Fibroblast of skin of left quadriceps (primary cell): ENCODE measurements around the gene PLOD1.

ENCODE experiments used
- DNase-seq, 2 experiments: peaks; one replicate each; pipeline ENCODE4 v3.0.0-alpha.2; 2013; ENCODE audit warnings: low read depth in 2 of 2

Gene PLOD1

DNA sequence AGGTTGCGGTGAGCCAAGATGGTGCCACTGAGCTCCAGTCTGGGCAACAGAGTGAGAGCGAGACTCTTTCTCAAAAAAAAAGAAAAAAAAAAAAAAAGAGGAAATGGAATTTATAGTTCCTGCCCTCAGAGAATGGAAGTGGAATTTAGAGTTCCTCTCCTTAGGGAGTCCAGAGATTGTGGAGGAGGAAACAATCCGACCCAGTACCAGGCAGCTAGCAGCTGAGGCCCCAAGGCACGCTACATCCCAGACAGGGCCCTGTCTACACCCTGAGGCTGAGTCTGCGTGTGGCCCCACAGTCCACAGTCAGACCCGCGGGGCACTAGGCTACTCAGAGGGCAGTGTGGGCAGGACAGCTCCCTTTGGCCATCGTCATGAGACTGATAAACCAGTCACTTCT lies 43.8 kb downstream of the PLOD1 start:
- DNase-seq: no peak

DNA sequence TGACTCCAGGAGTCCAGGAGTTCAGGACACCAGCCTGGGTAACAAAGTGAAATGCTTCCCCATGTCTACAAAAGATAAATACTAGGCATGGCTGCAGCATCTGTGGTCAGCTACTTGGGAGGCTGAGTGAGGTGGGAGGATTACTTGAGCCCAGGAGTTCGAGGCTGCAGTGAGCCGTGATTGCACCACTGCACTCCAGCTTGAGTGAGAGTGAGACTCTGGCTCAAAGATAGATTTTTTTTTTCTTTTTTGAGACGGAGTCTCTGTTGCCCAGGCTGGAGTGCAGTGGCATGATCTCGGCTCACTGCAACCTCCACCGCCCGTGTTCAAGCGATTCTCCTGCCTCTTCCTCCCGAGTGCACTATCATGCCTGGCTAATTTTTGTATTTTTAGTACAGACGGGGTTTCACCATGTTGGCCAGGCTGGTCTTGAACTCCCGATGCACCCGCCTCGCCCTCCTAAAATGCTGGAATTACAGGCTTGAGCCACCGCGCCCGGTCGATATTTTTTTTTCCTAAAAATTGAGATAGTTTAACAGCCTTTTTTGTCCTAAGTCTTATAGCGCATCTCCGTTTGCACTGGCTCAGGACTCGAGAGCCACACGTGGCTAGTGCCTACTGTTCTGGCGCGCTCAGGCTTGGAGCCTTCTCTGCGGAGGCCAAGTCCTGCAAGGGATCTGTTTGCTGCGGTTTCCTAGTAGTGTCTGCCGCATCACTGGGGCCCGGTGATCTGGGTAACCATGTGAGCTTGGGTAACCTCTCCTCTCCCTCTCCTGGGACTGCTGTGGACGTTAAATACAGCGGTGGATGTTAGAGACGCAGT lies 44.7 kb downstream of the PLOD1 start:
- no peak for DNase-seq

DNA sequence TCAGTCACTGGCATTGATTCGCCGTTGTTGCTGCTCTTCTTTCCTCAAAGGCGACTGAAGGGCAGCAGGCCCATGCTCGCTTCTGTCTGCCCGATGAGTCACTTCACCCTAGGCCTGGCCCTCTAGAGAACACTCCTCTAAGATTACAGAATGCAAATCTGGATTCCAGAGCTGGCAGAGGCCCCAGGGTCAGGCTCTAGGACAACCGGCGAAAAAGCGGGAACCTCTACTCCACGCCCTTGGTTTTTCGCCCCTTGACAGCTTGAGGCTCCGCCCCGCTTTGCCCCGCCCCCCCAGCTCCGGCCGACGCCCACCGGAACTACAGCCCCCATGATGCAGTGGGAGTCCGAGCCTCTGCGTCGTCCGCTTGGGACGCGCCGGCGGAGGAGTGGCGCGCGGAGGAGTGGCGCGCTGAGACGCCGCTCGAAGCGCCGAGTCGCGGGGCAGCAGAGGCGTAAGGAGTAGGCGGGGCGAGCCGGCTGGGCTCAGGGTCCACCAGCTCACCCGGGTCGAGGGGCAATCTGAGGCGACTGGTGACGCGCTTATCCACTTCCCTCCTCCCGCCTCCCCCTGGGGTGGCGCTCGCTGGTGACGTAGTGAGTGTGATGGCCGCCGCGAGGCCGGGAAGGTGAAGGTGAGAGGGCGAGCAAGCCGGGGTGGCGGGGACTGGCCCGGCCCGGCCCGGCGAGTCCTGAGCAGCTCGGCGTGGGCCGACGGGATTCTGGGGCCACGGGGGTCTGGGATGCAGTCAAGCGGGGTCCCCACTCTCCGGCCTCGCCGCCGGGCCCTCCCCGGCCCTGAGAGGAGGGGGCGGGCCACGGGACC lies 45.5 kb downstream of the PLOD1 start, which contains the start of gene MFN2:
Gene MFN2, plus strand, starts transcription at position 594 of the 825 bp plus-strand sequence. CDS start 8,725 bp downstream, outside the sequence.
- DNase-seq: peak; percentile 93

DNA sequence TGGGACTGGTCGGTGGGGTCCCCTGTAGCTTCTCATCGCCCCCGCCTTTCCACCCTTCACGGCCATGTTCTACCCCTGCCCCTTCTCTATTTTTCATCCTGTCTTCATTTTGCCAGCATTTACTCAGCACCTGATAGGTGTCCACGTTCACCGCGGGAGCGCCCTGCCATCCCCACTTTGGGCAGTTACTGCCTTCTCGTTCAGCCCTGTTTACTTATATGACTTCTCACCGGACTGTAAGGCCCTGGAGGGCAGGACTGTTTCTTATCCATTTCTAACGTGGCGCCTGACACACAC lies 46.1 kb downstream of the PLOD1 start:
- no peak for DNase-seq

DNA sequence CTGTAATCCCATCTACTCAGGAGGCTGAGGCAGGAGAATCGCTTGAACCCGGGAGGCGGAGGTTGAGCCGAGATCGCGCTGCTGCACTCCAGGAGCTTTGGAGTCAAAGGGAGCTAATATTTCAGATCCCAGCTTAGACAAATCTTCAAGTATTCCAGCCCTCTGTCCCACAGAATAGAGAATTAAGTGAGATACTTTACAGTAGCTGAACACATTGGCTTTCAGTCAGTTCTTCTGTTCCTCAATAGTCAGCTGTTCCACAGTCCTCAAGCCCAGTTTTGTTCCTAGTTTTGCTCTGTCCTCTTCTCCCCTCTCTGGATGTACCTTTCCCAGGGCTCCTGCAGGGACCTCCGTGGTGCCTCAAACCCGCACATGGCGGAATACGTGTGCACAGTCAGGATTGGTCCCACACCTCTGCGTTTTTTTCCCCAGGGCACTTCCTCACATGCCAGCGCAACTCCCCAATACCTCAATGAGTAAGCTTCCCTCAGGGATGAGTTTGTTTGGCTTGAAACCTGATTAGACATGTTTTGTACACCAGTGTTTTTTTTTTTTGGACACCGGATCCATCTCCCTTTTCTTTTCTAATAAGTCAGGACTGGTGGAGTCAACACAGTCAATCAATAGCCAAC lies 47.0 kb downstream of the PLOD1 start:
- no peak for DNase-seq

DNA sequence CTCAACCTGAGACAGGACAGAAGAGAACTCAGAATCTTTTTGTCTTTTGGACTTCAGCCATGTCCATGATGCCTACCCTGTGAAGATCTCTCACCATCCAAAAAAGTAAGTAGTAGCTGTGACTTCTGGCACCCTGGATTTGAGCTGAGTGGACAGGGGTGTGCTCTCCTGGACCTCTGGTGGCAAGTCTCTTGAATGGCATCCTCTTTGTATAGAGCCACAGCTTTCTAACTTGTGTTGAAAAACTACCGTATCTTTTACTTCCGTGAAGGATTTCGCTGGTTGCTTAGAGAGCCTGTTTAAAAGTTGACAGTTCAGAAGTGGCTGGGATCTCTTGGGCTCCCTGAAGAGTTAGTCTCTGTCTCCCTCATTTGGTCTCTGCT lies 47.5 kb downstream of the PLOD1 start:
- DNase-seq: no peak

DNA sequence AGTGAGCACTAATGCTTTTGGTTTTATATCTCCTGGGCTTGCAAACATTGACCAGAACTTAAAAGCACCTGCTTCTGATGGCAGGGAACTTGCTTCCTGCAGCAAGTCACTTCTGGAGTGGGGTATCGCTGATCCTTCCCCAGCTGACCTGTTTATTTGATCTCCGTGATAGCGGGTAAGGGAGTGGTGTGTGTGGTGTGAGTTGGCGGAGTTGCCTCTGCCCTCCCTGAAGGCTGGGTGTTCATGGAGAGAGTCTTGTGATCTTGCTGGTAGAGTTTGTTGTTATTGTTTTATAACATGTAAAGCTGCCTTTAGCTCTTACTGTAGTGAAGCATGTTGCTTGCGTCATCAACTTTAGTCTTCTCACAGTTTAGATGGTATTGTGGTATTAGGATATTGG lies 49.6 kb downstream of the PLOD1 start:
- DNase-seq: no peak

DNA sequence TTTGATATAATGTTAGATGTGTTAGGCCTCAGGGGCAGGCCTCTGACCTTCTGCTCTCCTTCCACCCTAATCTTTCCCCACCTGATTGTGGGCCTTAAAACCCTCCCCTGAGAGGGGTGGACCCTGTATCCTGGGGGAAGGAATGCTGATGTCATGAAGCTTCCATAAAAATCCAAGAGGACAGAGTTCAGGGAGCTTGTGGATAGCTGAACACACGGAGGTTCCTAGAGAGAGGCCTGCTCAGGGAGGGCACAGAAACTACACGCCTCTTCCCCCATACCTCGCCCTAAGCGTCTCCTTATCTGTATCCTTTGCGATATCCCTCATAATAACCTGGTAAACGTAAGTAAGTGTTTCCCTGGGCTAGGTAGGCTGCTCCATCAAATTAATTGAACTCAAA lies 50.1 kb downstream of the PLOD1 start:
- DNase-seq: no peak

DNA sequence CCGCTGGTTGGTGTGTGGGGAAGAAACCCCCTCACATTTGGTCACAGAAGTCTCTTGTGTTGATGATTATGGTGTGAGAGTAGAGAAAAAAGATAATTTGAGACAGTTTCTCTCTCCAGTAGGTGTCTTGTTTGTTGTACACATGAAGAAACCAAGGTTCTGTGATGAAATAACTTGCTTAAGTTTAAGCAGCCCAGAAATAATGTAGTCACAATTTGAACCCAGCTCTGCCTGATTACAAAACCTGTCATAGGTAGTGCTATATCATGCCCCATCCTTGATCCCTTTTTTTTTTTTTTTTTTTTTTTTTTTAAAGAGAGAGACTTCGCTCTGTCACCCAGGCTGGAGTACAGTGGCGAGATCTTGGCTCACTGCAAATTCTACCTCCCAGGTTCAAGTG lies 50.7 kb downstream of the PLOD1 start:
- DNase-seq: no peak

DNA sequence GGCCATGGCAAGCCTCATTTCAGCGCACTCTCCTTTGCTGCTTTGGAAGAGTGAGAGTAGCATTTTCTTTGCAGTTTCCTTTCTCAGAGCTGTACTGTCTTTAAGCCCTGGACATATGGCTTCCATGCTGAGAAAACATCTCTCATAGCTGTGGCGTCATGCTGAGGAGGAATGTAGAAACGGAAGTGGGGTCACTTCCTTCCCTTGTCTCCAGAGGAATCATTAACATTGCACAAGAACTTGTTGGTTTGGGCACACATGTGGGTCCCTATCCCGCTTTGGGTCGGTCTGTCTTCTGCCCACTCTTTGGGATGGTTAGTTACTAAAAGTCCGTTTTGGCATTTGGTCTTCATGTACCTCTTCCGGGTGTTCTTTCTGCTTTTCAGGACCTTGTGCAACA lies 51.3 kb downstream of the PLOD1 start:
- peak; percentile 44 to 50 for DNase-seq

DNA sequence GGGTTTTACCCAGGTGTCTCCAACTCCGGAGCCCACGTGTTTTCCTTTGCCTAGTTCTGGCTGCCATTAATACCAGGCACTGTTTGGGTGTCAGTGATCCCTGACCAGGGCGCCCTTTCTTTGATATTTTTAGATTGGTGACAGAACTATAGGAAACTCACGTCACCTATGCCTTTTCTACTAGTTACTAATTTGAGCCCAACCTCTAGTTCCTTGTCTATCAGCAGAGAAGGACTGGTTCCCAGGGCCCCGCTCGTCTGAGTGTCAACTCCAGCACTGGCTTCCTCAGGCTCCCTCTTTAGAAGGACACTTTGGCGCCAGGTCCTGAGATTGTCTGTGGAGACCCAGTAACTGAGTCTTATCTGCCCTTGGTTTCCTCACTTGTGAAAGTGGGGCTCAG lies 55.2 kb downstream of the PLOD1 start:
- no peak for DNase-seq

DNA sequence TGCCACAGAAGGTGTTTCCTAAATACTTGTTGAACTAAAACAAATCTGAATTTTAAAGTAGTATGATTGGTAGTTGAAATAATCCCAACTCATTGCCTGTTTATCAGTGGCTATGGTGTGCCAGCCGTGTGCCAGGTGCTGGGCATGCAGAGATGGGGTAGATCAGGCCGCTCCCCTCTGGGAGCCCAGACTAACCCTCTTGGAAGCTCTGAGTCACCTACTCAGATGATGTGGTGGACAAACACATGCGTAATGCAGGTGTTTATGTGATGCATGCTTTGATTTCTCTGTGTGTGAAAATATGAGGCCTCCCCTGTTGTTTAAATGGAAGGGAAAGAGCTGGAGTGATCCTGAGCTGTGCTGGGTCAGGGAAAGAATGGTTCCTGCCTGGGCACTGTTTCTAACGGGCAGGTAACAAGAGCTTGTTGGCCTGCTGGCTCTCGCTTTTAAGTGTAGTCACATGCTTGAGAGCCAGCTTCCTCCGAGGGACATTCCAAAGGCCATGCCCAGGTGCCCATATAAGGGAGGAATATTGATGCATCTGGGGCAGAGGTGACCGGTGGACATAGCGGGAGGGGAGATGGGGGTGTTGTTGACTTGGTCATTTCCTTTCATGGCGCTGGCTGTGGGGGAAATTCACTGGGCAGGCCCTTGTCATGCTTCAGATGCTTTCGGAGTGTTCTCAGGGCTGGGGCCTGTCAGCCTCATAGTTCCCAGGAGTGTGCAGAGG lies 56.0 kb downstream of the PLOD1 start:
- DNase-seq: no peak

DNA sequence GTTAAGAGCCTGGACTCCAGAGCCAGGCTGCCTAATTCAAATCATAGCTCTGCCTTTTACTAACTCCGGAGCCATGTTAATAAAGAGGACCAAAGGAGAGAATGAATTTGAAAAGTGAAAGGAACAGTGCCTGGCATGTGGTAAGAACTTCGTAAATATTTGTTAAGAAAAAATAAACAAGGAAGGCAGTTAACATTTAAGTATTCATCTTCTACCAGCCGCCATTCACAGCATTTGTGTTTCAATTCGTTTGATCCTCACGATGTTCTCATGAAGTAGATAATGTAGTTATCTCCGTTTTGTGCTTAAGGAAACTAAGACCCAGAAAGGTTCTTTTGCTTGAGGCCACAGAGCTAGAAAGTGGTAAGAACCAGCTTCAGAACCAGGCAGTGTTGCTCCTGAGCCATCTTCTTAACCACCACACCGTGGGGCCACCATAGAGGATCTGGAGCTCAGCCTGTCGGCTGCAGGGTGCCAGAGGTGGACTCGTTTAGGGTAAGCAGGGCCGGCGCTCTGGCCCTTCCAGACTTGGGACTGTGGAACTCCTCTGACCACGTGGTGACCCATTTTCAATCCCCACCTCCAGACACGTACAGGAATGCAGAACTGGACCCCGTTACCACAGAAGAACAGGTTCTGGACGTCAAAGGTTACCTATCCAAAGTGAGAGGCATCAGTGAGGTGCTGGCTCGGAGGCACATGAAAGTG lies 57.6 kb downstream of the PLOD1 start:
- no peak for DNase-seq

DNA sequence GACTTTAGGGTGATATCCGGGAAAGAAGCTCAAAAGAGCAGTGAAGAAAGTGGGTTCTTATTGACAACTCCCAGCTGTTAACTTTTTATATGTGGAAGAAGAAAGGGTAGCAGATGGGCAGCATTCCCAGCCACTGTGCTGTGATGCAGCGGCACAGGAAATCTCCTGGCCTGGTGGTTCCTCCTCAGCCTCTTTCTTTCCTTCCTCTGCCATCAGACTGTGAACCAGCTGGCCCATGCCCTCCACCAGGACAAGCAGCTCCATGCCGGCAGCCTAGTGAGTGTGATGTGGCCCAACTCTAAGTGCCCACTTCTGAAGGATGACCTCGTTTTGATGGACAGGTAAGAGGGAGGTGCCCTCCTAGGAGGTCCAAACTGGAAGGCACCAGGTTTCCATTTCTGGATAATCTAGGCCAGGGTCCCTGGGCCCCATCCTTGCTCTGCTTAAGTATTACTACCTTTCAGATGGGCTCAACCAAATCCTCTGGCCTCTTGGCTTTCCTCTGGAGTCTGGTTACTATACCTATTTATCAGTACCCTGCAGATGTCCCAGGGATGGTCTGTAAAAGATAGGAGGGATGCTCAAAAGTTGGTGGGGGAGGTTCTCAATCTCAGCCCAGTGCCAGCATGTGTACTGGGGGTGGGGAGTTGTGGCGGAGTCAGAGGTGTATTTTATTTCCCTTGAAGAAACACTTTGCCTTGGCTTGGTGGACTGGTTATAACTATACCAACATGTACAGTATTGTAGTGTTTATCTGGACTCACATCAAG lies 62.7 kb downstream of the PLOD1 start:
- DNase-seq: no peak

DNA sequence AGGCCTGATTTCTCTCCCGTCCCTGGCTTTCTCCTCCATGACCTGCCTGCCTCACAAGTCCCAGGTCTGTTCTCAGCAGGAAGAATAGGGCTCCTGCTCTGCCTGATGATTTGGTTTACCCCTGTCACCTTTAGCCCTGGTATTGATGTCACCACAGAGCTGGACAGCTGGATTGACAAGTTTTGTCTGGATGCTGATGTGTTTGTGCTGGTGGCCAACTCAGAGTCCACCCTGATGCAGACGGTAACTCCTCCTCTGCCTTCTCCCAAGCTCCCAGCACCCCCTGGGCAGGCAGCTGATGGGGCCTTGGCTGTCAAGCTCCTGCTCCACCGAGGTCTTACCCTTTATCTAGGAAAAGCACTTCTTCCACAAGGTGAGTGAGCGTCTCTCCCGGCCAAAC lies 64.1 kb downstream of the PLOD1 start:
- no peak for DNase-seq

DNA sequence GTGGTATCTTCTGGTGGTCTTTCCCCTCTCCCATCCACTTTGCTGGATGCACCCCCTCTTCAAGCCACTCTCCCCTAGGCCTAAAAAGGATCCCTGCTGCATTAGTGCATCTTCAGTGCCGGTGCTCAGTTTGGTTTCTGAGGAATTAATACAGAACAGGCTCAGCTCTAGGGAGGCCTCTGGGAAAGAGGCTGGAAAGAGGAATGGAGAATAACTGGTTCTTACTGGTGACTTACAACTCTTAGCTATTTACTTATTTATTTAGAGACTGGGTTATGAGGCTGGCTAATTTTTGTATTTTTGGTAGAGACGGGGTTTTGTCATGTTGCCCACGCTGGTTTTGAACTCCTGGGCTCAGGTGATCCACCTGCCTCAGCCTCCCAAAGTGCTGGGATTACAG lies 64.7 kb downstream of the PLOD1 start:
- no peak for DNase-seq

DNA sequence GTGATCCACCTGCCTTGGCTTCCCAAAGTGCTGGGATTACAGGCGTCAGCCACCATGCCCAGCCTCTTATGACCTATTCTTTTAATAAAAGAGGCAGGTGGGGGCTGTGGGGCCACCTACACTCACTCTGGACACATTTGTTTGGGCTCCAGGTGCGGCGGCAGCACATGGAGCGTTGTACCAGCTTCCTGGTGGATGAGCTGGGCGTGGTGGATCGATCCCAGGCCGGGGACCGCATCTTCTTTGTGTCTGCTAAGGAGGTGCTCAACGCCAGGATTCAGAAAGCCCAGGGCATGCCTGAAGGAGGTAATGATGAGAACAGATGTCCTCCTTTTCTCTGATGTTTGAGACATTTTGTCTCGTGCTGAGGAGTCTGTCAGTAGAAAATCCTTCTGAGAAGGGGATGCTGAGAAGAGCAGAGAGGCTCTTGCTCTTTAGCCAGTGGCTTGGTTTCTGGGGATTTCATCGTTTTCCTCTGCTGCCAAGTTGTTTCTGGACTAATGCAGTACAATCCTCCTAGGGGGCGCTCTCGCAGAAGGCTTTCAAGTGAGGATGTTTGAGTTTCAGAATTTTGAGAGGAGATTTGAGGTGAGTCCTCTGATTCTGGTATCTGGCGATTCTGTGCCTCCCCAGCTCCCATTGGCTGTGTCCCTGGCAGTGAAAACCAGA lies 66.9 kb downstream of the PLOD1 start:
- DNase-seq: peak; percentile 45 to 48

DNA sequence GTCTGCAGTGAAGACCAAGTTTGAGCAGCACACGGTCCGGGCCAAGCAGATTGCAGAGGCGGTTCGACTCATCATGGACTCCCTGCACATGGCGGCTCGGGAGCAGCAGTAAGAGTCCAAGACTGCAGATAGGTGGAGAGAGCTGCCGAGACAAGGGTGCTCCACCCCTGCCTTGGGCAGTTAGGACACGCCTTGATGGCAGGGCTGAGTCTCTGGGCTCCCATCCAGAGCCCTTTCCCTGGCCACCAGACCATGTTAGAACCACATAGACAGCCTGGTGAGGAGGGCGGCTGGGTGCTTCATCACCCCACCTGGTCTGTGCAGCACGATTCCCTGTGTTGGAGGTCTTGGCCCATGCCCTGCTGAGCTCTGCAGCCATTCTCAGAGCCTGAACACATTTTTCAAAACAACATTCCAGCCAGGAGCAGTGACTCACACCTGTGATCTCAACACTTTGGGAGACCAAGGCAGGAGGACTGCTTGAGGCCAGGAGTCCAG lies 67.5 kb downstream of the PLOD1 start:
- no peak for DNase-seq

DNA sequence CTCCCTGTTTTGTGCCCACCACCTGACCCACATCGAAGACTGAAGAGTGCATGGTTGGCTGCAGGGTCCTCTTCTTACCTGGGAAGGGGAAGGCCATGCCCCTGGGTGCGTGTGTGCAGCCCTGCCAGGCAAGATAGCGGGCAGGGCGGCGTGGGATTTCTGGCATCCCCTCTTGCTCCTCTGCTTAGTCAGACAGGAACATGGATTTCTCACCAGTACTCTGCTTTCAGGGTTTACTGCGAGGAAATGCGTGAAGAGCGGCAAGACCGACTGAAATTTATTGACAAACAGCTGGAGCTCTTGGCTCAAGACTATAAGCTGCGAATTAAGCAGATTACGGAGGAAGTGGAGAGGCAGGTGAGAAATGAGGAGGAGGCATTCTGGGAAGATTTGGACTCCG lies 69.2 kb downstream of the PLOD1 start:
- DNase-seq: no peak
